Adrenal gland (tissue), 12 donors: Measurements from ENCODE around the gene TRPV4. TPM values are rescaled to one million over a fixed set of nuclear protein-coding genes. Genes with fewer than 3 reads are reported as not detected.

ENCODE experiments used
- DNase-seq, 7 donors: peaks; one replicate each; pipeline ENCODE4 v3.0.0-alpha.2; 2019 to 2020
- H3K27ac ChIP-seq, 5 donors: fragments of 200-600 bp; sonication (generic) in 4 of 5; 1 replicate in 3 of 5; 2 replicates in 2 of 5; pipeline versions ENCODE4 v1.5.1 to v1.8.0; 2016 to 2020; ENCODE audit warnings: mild to moderate bottlenecking in 1 of 5
- H3K27me3 ChIP-seq: fragments of 200-600 bp; 2 replicates; pipeline ENCODE4 v1.8.0; 2021
- H3K36me3 ChIP-seq, 2 donors: fragments of 200-600 bp; replicated peaks in 1 of 2; 1 replicate in 1 of 2; 2 replicates in 1 of 2; pipeline versions ENCODE4 v1.5.1 to v1.8.0; 2018 to 2022
- H3K4me1 ChIP-seq, 2 donors: fragments of 200-600 bp; replicated peaks in 1 of 2; 1 replicate in 1 of 2; 2 replicates in 1 of 2; pipeline versions ENCODE4 v1.5.1 to v1.8.0; 2018 to 2021
- H3K4me3 ChIP-seq, 4 donors: fragments of 200-600 bp; sonication (generic) in 3 of 4; one replicate each; pipeline ENCODE4 v1.5.1; 2016 to 2018
- H3K9me3 ChIP-seq, 3 donors: fragments of 200-600 bp; sonication (generic) in 1 of 3; replicated peaks in 1 of 3; 1 replicate in 2 of 3; 2 replicates in 1 of 3; pipeline versions ENCODE4 v1.5.1 to v1.8.0; 2016 to 2021
- POLR2A ChIP-seq, 2 donors: fragments of 450-650 bp; IDR thresholded peaks; one replicate each; pipeline ENCODE4 v1.6.1; 2017; ENCODE audit warnings: antibody characterized with exemption in 2 of 2, mild to moderate bottlenecking in 2 of 2, moderate library complexity in 1 of 2
- WGBS, 4 donors: extraction: QIAGEN DNeasy Blood & Tissue Kit in 2 of 4; methylation state at CpG; one replicate each; pipeline versions ENCODE4 v1.1.5 to v1.1.7; 2013 to 2017; 5-methylcytosine and 5-hydroxymethylcytosine counted together
- intact Hi-C, 2 donors: fragments of 100-400 bp; cut with DNase I; formaldehyde crosslinking; loops; one replicate each; pipeline versions ENCODE4 v1.14.1 to v1.15.0; 2022 to 2023
- polyA plus RNA-seq, 3 donors: library from polyadenylated mRNA; stranded (reverse); fragments of 200-250 nt in 2 of 3; fragments of 350-450 nt in 1 of 3; fragmentation: Illumina TruSeq in 1 of 3; extraction: RNeasy Lipid Tissue Mini Kit (QIAGEN cat#74804) in 1 of 3; gene quantifications; one replicate each; pipeline ENCODE4 v1.2.3, GENCODE V29; 2013 to 2014
- total RNA-seq, 9 donors: library from RNA; depleted of rRNA in 4 of 9; stranded (reverse); fragments of >200 nt in 4 of 9; fragments of 120-200 nt in 1 of 9; fragmentation: NEBNext Ultra II Directional in 1 of 9; extraction: Animal tissue kit (Norgen Biotek cat#: 25700) in 1 of 9; gene quantifications; one replicate each; pipeline versions ENCODE4 v1.1.0 to v1.2.4, GENCODE V29; 2013 to 2023
- TF ChIP-seq, protein P1 (sequence below), 6 experiments: fragments of 450-650 bp in 4 of 6; fragments of 200-600 bp in 2 of 6; sonication (generic) in 1 of 6; IDR thresholded peaks; 1 replicate in 5 of 6; 2 replicates in 1 of 6; pipeline versions ENCODE4 v1.5.1 to v1.8.0; 2016 to 2021; ENCODE audit warnings: antibody characterized with exemption in 6 of 6, mild to moderate bottlenecking in 2 of 6, moderate library complexity in 1 of 6
- donor health status: healthy with polysubstance abuse.
- donor health status: Bipolar disorder and iron deficiency.
- donor health status: DM: yes; HTN: yes; CAD: no.
- donor health status: DM: no; HTN: no; CAD: no.
- donor health status: DM: no; HTN: no; CAD: no.
- donor health status: DM: yes; HTN: yes; CAD: no.

The TRPV4 gene
- total and polyA plus RNA-seq, 12 donors = 0.30 to 5.9 (median 1.4) TPM

DNA sequence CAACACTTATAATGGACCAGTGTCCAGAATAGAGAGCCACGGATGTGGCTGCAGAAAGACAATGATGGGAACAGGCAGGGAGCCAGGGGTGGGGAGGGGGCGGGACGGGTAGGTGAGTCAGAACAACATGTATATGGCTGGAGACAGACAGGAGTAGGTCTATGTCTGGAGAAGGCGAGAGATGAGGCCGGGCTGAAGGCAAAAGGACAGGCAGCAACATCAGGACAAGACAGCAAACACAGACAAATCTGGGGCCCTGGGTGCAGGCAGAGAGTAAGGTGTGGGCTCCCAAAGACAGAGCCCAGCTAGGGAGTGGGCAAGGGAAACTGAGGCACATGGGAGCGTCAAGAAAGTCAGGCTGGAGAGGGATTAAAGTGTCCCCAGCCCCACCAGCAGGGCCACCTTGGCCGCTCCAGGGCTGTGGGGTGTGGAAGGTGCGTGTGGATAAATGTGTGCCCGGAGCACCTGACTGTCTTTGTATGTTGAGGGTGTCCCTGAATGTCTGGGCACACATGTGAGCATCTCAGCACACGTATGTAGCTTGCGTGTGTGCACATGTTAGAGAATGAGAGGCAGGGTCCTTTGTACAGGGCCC lies 75.4 kb downstream of the TRPV4 start:
- no peak overlapping the region for H3K27ac ChIP-seq
- H3K4me3 ChIP-seq = no peak overlapping the region
- H3K27me3 ChIP-seq = no peaks in the 10 kb centered on the region
- WGBS, 4 donors = 73 to 82% (median 74%) methylated on average over 9 to 11 of the region's 11 CpGs
- DNase-seq = peak in 5 of 7 donors; percentile 8 to 44 (median 14)
- peaks cover 0 to 11% (median 0%) of the 10 kb centered on the region in 3 donors for H3K9me3 ChIP-seq
- TF ChIP-seq POLR2A (IDR thresholded peaks at IDR 0.05) = no peak
- TF ChIP-seq, protein P1, sequence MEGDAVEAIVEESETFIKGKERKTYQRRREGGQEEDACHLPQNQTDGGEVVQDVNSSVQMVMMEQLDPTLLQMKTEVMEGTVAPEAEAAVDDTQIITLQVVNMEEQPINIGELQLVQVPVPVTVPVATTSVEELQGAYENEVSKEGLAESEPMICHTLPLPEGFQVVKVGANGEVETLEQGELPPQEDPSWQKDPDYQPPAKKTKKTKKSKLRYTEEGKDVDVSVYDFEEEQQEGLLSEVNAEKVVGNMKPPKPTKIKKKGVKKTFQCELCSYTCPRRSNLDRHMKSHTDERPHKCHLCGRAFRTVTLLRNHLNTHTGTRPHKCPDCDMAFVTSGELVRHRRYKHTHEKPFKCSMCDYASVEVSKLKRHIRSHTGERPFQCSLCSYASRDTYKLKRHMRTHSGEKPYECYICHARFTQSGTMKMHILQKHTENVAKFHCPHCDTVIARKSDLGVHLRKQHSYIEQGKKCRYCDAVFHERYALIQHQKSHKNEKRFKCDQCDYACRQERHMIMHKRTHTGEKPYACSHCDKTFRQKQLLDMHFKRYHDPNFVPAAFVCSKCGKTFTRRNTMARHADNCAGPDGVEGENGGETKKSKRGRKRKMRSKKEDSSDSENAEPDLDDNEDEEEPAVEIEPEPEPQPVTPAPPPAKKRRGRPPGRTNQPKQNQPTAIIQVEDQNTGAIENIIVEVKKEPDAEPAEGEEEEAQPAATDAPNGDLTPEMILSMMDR (IDR thresholded peaks at IDR 0.05) = no peak
- peaks cover 28 to 50% of the 10 kb centered on the region in 2 donors for H3K4me1 ChIP-seq
- no peaks in the 10 kb centered on the region for H3K36me3 ChIP-seq
- intact Hi-C loops = no loop called here

GRCh38 chr12:109756457-109756856 lies 76.7 kb downstream of the TRPV4 start:
- Histone ChIP-seq H3K4me3 (no peak overlapping the region), H3K27me3 (no peaks in the 10 kb centered on the region), H3K9me3 (peaks cover 0 to 11% (median 0%) of the 10 kb centered on the region in 3 donors), H3K27ac (no peak overlapping the region), H3K4me1 (peaks cover 36 to 59% of the 10 kb centered on the region in 2 donors), H3K36me3 (no peaks in the 10 kb centered on the region)
- 98 to 100% (median 99%) methylated on average over 1 of the region's 1 CpG for WGBS, 4 donors
- intact Hi-C loops = no loop called here
- no peak for DNase-seq
- TF ChIP-seq, protein P1 (IDR thresholded peaks at IDR 0.05) = no peak
- TF ChIP-seq POLR2A (IDR thresholded peaks at IDR 0.05) = no peak

DNA sequence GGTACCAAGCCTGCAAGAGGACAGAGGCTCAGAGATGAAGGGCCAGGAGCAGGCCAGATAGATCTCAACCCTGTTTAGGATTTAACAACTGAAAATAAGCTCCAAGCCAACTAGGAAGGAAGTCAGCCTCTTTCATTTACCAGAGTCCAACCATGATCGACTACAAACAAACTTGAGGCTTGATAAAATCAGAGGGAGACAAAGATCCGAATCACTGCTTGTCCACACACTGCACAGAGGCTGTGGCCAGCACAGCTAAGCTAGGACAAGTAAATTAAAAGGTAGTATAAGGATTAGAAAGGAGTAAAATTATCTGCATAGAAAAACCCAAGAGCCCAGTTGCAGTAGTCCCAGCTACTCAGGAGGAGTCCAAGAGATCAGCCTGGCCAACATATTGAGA lies 79.2 kb downstream of the TRPV4 start:
- peak in 4 of 7 donors; percentile 4 to 42 (median 6) for DNase-seq
- peaks cover 0 to 11% (median 0%) of the 10 kb centered on the region in 3 donors for H3K9me3 ChIP-seq
- intact Hi-C loops = no loop called here
- H3K27me3 ChIP-seq = no peaks in the 10 kb centered on the region
- H3K4me1 ChIP-seq = peaks cover 12 to 43% of the 10 kb centered on the region in 2 donors
- no peak overlapping the region for H3K4me3 ChIP-seq
- H3K27ac ChIP-seq = peak overlapping the region in 3 of 5 donors; percentile 5 to 76 (median 31)
- TF ChIP-seq, protein P1 (IDR thresholded peaks at IDR 0.05) = no peak
- TF ChIP-seq POLR2A (IDR thresholded peaks at IDR 0.05) = no peak
- no peaks in the 10 kb centered on the region for H3K36me3 ChIP-seq
- 25 to 59% (median 44%) methylated on average over 2 of the region's 2 CpGs for WGBS, 4 donors

GRCh38 chr12:109753054-109753401 lies 80.2 kb downstream of the TRPV4 start:
- Histone ChIP-seq H3K4me1 (peaks cover 12 to 43% of the 10 kb centered on the region in 2 donors), H3K36me3 (no peaks in the 10 kb centered on the region), H3K27me3 (no peaks in the 10 kb centered on the region), H3K4me3 (no peak overlapping the region), H3K9me3 (peaks cover 0 to 11% (median 0%) of the 10 kb centered on the region in 3 donors), H3K27ac (peak overlapping the region in 3 of 5 donors; percentile 64 to 78 (median 76))
- peak in 6 of 7 donors; percentile 6 to 45 (median 12) for DNase-seq
- intact Hi-C loops = no loop called here
- no peak for TF ChIP-seq POLR2A (IDR thresholded peaks at IDR 0.05)
- TF ChIP-seq, protein P1 (IDR thresholded peaks at IDR 0.05) = no peak
- WGBS, 4 donors = 65 to 76% (median 68%) methylated on average over 3 to 5 of the region's 5 CpGs
